ENCODE results near the gene SLC15A5.

The SLC15A5 gene

DNA sequence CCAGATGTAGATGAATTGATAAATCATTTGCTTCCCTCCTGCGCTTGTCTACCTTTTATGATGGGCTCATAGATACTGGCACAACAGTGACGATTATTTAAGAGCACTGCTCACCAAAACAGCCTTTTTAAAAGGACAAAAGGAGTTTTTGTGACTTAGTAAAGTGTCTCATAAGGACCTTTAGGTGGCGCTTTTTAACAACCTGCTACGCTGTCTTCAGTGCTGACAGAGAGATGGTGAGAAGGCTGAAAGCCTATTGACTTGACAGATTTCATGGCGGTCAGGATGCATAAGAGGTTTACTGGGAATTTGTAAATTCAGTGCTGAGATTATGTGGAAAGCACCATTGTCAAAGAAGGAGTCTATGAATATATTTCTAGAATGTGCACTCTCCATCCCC is 87.6 kb downstream of the SLC15A5 start:
- H3K4me3 ChIP-seq (ENCODE audit: low read depth, low read length): no peak overlapping the region
- TF ChIP-seq, protein P1, sequence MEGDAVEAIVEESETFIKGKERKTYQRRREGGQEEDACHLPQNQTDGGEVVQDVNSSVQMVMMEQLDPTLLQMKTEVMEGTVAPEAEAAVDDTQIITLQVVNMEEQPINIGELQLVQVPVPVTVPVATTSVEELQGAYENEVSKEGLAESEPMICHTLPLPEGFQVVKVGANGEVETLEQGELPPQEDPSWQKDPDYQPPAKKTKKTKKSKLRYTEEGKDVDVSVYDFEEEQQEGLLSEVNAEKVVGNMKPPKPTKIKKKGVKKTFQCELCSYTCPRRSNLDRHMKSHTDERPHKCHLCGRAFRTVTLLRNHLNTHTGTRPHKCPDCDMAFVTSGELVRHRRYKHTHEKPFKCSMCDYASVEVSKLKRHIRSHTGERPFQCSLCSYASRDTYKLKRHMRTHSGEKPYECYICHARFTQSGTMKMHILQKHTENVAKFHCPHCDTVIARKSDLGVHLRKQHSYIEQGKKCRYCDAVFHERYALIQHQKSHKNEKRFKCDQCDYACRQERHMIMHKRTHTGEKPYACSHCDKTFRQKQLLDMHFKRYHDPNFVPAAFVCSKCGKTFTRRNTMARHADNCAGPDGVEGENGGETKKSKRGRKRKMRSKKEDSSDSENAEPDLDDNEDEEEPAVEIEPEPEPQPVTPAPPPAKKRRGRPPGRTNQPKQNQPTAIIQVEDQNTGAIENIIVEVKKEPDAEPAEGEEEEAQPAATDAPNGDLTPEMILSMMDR (IDR thresholded peaks at IDR 0.05; ENCODE audit: borderline replicate concordance, insufficient read depth, low read depth, low read length): no peak

GRCh38 chr12:16187660-16188059 is 89.8 kb downstream of the SLC15A5 start:
- no peak overlapping the region for H3K4me3 ChIP-seq (ENCODE audit: low read depth, low read length)
- TF ChIP-seq, protein P1 (IDR thresholded peaks at IDR 0.05; ENCODE audit: borderline replicate concordance, insufficient read depth, low read depth, low read length): no peak

DNA sequence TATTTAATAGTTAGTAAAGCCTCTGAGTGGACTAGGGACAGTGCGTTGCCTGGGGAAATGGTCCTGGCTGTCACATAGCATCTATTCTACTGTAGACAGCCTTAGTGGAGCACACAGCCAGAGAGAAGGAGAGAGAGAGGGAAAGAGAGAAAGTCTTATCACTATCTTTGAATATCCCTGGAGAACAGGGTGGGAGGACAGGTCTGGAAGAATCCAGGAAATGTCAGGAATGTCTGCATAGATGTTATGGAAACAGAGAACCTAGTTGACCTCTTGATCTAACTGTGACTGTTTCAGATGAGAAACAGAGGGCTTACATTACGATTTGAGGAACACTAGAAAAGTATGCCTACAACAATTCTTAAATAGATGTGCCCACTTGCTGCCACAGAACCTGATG is 92.8 kb downstream of the SLC15A5 start:
- no peak overlapping the region for H3K4me3 ChIP-seq (ENCODE audit: low read depth, low read length)
- TF ChIP-seq, protein P1 (IDR thresholded peaks at IDR 0.05; ENCODE audit: borderline replicate concordance, insufficient read depth, low read depth, low read length): no peak

GRCh38 chr12:16183541-16183940 is 93.9 kb downstream of the SLC15A5 start:
- no peak overlapping the region for H3K4me3 ChIP-seq (ENCODE audit: low read depth, low read length)
- TF ChIP-seq, protein P1 (IDR thresholded peaks at IDR 0.05; ENCODE audit: borderline replicate concordance, insufficient read depth, low read depth, low read length): no peak

DNA sequence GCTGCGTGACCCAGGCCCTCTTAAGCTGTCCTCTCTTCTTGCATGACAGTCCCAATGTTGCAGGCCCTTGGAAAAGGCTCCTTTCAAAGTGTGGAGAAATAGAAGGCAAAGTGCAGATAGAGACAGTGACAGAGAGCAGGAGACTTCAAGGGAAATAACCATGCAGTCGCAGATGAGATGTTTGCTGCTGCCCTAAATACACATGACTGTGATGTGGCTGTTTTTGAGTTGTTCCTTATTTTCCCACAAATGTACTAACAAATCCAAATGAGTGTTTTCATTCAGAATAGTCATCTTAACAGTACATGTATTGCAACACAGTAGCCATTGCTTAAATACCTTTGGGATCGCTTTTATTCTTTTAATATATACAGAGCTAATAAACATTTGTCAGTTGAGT is 101.6 kb downstream of the SLC15A5 start:
- TF ChIP-seq, protein P1 (IDR thresholded peaks at IDR 0.05; ENCODE audit: borderline replicate concordance, insufficient read depth, low read depth, low read length): no peak
- H3K4me3 ChIP-seq (ENCODE audit: low read depth, low read length): no peak overlapping the region

GRCh38 chr12:16174282-16174681 is 103.2 kb downstream of the SLC15A5 start:
- H3K4me3 ChIP-seq (ENCODE audit: low read depth, low read length): no peak overlapping the region
- TF ChIP-seq, protein P1 (IDR thresholded peaks at IDR 0.05; ENCODE audit: borderline replicate concordance, insufficient read depth, low read depth, low read length): no peak

- TF ChIP-seq, protein P1 (IDR thresholded peaks at IDR 0.05; ENCODE audit: borderline replicate concordance, insufficient read depth, low read depth, low read length): no peak
- no peak overlapping the region for H3K4me3 ChIP-seq (ENCODE audit: low read depth, low read length)
These were observed 106.1 kb downstream of the SLC15A5 start for GRCh38 chr12:16171348-16171747.
